NCI-H82 treated with DMSO at 0.1 percent for 48 hours (cell line): ENCODE measurements around the gene NPHP1.
"Not testable (repeated sequence)": the region's sequence is repeated elsewhere in the genome, so short reads cannot be mapped to it uniquely, and the experiment has no call there.

Experiments
- DNase-seq: peaks from one replicate; lab custom pipeline; 2025; ENCODE audit not compliant: unreplicated experiment; lab: John Stamatoyannopoulos, UW

NPHP1 gene

GRCh38 chr2:110105183-110105582 lies 99.6 kb downstream of the NPHP1 start:
- DNase-seq: no peak

- DNase-seq: no peak
These were observed 100.6 kb downstream of the NPHP1 start for GRCh38 chr2:110104025-110104771.

GRCh38 chr2:110103061-110103961 lies 101.5 kb downstream of the NPHP1 start:
- no peak for DNase-seq

GRCh38 chr2:110101901-110102803 lies 102.7 kb downstream of the NPHP1 start:
- no peak for DNase-seq

GRCh38 chr2:110101280-110101844 lies 103.5 kb downstream of the NPHP1 start:
- DNase-seq: no peak

- not testable (repeated sequence) for DNase-seq
These were observed 103.9 kb downstream of the NPHP1 start for GRCh38 chr2:110100880-110101279.

GRCh38 chr2:110100480-110100879 lies 104.3 kb downstream of the NPHP1 start:
- DNase-seq: no peak

- no peak for DNase-seq
These were observed 105.2 kb downstream of the NPHP1 start for GRCh38 chr2:110099471-110100225.

- DNase-seq: no peak
These were observed 105.8 kb downstream of the NPHP1 start for GRCh38 chr2:110099038-110099425.

- no peak for DNase-seq
These were observed 107.2 kb downstream of the NPHP1 start for GRCh38 chr2:110097506-110098220.

GRCh38 chr2:110095994-110096633 lies 108.7 kb downstream of the NPHP1 start:
- no peak for DNase-seq

GRCh38 chr2:110094884-110095534 lies 109.8 kb downstream of the NPHP1 start:
- DNase-seq: not testable (repeated sequence)

GRCh38 chr2:110093924-110094323 lies 110.9 kb downstream of the NPHP1 start:
- DNase-seq: not testable (repeated sequence)

GRCh38 chr2:110090164-110090563 lies 114.6 kb downstream of the NPHP1 start:
- DNase-seq: not testable (repeated sequence)

- DNase-seq: not testable (repeated sequence)
These were observed 121.1 kb downstream of the NPHP1 start for GRCh38 chr2:110083757-110084156.

- DNase-seq: not testable (repeated sequence)
These were observed 121.7 kb downstream of the NPHP1 start for GRCh38 chr2:110083162-110083561.

GRCh38 chr2:110078104-110078503 lies 126.7 kb downstream of the NPHP1 start:
- DNase-seq: not testable (repeated sequence)

GRCh38 chr2:110075896-110076295 lies 128.9 kb downstream of the NPHP1 start:
- not testable (repeated sequence) for DNase-seq
